Rectal smooth muscle tissue (tissue), 1 donor: ENCODE data around the gene DNMT1.
"Not testable (repeated sequence)": the region's sequence is repeated elsewhere in the genome, so short reads cannot be mapped to it uniquely, and the experiment has no call there.

Experiments
- H3K27ac ChIP-seq: one replicate; pipeline ENCODE4 v1.7.0; 2013; ENCODE audit warnings: low read depth, low read length, inconsistent platforms
- H3K27me3 ChIP-seq: one replicate; pipeline ENCODE4 v1.7.0; 2013; ENCODE audit warnings: low read length; ENCODE audit not compliant: control insufficient read depth, insufficient read depth
- H3K36me3 ChIP-seq: one replicate; pipeline ENCODE4 v1.7.0; 2013; ENCODE audit warnings: low read length; ENCODE audit not compliant: control insufficient read depth, insufficient read depth
- H3K4me1 ChIP-seq: one replicate; pipeline ENCODE4 v1.7.0; 2013; ENCODE audit warnings: low read length; ENCODE audit not compliant: control insufficient read depth, insufficient read depth
- H3K4me3 ChIP-seq: one replicate; pipeline ENCODE4 v1.7.0; 2013; ENCODE audit warnings: low read length
- H3K9ac ChIP-seq: one replicate; pipeline ENCODE4 v1.7.0; 2013; ENCODE audit warnings: low read length

The DNMT1 gene

DNA sequence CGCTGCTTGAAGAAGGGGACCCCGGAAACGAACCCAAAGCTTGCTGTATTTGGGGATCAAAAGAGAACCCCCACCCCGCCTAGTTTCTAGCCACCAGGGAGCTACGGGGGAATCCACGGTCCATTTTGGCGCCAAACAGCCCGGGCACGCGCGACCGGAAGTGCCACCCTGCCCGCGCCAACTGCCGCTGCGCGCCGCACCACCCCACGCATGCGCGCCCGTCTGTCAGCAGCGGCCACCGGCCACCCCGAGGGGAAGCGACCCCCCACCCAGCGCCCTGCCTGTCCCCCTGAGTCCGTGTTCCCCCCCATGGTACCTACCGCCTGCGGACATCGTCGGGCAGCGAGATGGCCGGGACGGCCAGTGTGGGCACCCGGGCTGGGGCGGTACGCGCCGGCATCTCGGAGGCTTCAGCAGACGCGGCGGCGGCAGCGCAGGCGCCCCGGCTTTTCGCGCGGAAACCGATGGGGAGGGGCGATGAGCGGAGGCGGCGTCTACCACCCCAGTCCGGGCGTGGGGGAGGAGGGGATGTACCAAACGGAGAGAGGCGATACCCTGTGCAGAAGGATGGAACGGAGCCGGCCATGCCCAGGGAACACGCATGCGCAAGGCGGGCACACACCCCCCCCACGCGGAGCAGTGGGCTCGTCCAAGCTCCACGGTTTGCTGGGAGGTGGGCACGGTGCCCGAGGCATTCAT, at the start of gene DNMT1:
Gene DNMT1, minus strand, starts transcription at position 454 of the 699 bp plus-strand sequence. Its CDS starts 54 bp downstream, at position 400.
- peaks cover 4% of the 10 kb centered on the region for H3K4me1 ChIP-seq
- H3K27me3 ChIP-seq: no peaks in the 10 kb centered on the region
- peak within 1 kb of the TSS; percentile 40 for H3K9ac ChIP-seq
- H3K4me3 ChIP-seq: peak within 1 kb of the TSS; percentile 86
- H3K27ac ChIP-seq: peak within 1 kb of the TSS; percentile 84
- H3K36me3 ChIP-seq: no peaks in the 10 kb centered on the region

DNA sequence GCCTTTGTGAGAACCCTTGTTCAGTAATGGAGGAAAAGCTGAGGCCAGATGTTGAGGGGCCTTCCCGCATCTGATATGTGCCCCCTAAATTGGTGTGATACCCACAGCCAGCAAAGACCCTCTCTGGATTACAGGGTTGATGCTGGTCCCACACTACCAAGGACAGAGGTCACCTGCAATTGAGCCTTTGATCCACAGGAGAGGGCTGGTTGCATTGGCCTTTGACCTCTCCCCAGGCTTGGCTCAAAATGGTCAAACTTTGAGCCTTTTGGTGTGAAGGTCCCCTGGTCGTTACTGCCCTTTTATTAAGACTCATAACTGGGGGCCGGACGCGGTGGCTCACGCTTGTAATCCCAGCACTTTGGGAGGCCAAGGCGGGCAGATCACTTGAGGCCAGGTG, 48.9 kb upstream of the DNMT1 start:
- no peak overlapping the region for H3K27ac ChIP-seq
- H3K4me3 ChIP-seq: no peak overlapping the region
- no peaks in the 10 kb centered on the region for H3K4me1 ChIP-seq
- H3K36me3 ChIP-seq: no peaks in the 10 kb centered on the region
- H3K9ac ChIP-seq: no peak overlapping the region
- no peaks in the 10 kb centered on the region for H3K27me3 ChIP-seq

DNA sequence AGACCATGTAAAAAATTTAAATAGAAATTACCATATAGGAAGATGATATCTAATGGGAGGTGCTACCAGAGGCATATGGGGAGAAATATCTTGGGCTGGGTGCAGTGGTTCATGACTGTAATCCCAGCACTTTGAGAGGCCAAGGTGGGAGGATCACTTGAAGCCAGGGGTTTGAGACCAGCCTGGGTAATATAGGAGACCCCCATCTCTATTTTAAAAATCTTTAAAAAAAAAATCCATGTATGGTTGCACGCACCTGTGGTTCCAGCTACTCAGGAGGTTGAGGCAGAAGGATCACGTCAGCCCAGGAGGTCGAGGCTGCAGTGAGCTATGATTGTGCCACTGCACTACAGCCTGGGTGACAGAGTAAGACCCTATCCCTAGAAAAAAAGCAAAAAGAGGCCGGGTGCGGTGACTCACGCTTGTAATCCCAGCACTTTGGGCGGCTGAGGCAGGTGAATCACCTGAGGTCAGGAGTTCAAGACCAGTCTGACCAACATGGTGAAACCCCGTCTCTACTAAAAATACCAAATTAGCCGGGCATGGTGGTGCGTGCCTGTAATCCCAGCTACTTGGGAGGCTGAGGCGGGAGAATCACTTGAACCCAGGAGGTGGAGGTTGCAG, 47.2 kb upstream of the DNMT1 start:
- not testable (repeated sequence) for H3K9ac ChIP-seq, H3K27ac ChIP-seq, H3K27me3 ChIP-seq, H3K36me3 ChIP-seq, H3K4me1 ChIP-seq, H3K4me3 ChIP-seq

DNA sequence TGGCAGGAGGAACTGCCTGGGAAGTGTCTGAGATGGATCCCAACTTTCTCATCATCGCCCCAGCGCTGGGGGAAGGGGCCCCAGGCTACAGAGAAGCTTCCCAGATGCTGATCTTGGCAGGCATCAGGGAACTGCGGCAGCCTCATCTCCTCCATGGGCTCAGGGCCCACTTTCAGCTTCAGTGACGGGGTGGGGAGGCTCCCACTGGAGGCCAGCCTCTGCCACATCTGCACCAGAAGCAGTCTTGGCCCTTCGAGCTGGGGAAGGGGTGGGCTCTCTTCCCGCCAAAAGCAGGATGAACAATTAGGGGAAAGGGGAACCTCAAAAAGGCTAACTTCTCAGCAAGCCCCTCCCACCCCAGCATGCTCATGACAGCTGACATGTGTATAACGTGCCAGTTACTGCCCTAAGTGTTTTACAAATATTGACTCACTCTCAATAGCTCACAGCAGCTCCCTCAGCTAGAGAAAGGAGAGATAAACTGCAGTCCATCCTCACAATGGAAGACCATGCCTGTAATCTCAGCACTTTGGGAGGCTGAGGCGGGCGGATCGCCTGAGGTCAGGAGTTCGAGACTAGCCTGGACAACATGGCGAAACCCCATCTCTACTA, 43.5 kb upstream of the DNMT1 start:
- no peaks in the 10 kb centered on the region for H3K27me3 ChIP-seq
- no peak overlapping the region for H3K9ac ChIP-seq
- H3K4me3 ChIP-seq: no peak overlapping the region
- H3K4me1 ChIP-seq: no peaks in the 10 kb centered on the region
- peak overlapping the region; percentile 40 for H3K27ac ChIP-seq
- H3K36me3 ChIP-seq: no peaks in the 10 kb centered on the region

DNA sequence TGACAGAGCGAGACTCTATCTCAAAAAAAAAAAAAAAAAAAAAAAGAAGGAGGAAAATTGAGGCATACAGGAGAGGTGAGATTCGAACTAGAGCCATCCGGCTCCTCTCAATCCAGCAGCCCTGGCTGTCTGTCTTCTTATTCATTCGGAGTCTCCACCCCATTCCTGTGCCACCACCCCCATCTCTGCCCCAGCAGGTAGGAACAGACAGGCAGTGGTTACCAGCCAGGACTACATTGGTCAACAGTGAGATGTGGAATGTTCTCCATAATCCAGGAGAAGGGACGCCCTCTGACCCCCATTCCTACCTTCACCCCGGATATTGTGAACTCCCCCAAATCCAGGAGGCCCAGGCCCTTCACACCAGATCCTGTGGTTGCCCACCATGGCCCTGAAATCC, 42.9 kb upstream of the DNMT1 start:
- Histone ChIP-seq H3K4me1 (no peaks in the 10 kb centered on the region), H3K27ac (peak overlapping the region; percentile 40), H3K4me3 (no peak overlapping the region), H3K36me3 (no peaks in the 10 kb centered on the region), H3K9ac (no peak overlapping the region), H3K27me3 (no peaks in the 10 kb centered on the region)

DNA sequence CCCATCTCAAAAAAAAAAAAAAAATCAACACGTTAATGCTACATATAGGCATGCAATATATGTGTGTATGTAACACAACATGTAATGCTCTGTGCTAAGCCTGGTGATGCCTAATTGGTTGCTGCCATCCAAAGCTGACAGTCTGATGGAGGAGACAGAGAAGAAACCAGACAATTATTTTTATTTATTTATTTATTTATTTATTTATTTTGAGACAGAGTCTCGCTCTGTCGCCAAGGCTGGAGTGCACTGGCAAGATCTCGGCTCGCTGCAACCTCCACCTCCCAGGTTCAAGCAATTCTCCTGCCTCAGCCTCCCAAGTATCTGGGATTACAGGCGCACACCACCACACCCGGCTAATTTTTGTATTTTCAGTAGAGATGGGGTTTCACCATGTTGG, 40.7 kb upstream of the DNMT1 start:
- H3K9ac ChIP-seq, H3K36me3 ChIP-seq, H3K4me3 ChIP-seq, H3K4me1 ChIP-seq, H3K27me3 ChIP-seq, H3K27ac ChIP-seq: not testable (repeated sequence)

DNA sequence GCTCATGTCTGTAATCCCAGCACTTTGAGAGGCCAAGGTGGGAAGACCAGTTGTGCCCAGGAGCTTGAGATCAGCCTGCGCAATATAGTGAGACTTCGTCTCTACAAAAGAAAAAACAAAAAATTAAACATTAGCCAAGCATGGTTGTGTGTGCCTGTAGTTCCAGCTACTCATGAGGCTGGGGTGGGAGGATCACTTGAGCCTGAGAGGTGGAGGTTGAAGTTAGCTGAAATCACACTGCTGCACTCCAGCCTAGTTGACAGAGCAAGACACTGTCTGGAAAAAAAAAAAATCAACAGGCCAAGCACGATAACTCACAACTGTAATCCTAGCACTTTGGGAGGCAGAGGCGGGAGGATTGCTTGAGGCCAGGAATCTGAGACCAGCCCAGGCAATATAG, 40.2 kb upstream of the DNMT1 start:
- Histone ChIP-seq H3K27me3 (no peaks in the 10 kb centered on the region), H3K9ac (no peak overlapping the region), H3K4me3 (no peak overlapping the region), H3K36me3 (no peaks in the 10 kb centered on the region), H3K4me1 (no peaks in the 10 kb centered on the region), H3K27ac (no peak overlapping the region)

DNA sequence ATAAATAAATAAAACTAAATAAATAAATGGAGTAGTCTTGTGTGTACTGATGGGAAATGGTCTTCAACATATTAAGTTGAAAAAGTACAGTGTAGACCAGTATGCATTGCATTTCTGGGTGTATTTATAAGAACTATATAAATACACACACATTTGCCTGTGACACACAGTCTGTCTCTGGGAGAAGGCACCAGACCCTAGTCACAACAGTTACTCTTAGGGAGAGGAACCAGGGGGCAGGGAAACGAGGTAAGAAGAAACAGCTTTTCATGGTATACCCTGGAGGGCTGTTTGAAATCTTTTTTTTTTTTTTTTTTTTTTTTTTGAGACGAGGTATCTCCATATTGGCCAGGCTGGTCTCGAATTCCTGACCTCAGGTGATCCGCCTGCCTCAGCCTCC, 39.2 kb upstream of the DNMT1 start:
- Histone ChIP-seq H3K4me3 (no peak overlapping the region), H3K9ac (no peak overlapping the region), H3K27me3 (no peaks in the 10 kb centered on the region), H3K27ac (no peak overlapping the region), H3K4me1 (no peaks in the 10 kb centered on the region), H3K36me3 (no peaks in the 10 kb centered on the region)

DNA sequence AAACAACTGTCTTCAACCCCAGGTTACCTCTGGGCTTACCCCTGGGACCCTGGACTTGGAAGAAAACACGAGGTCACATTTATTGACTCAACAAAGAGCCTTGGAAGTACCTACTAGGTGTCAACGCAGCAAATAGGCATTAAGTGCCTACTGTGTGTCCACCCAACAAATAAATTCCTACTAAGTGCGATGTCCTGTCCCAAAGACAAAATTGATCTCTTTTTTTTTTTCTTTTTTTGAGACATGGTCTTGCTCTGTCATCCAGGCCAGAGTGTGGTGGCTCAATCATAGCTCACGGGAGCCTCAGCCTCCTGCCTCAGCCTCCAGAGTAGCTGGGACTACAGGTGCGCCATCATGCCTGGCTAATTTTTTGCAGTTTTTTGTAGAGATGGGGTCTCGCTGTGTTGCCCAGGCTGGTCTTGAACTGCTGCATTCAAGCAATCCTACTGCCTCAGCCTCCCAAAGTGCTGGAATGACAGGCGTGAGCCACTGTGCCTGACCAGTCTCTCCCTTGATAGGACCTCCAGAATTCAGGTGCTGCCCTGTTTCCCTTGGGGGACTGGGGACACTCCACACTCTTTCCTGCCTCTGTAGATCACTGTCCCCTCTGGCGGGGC, 37.0 kb upstream of the DNMT1 start:
- H3K9ac ChIP-seq: no peak overlapping the region
- no peaks in the 10 kb centered on the region for H3K36me3 ChIP-seq
- no peaks in the 10 kb centered on the region for H3K27me3 ChIP-seq
- no peak overlapping the region for H3K4me3 ChIP-seq
- H3K4me1 ChIP-seq: no peaks in the 10 kb centered on the region
- H3K27ac ChIP-seq: no peak overlapping the region

DNA sequence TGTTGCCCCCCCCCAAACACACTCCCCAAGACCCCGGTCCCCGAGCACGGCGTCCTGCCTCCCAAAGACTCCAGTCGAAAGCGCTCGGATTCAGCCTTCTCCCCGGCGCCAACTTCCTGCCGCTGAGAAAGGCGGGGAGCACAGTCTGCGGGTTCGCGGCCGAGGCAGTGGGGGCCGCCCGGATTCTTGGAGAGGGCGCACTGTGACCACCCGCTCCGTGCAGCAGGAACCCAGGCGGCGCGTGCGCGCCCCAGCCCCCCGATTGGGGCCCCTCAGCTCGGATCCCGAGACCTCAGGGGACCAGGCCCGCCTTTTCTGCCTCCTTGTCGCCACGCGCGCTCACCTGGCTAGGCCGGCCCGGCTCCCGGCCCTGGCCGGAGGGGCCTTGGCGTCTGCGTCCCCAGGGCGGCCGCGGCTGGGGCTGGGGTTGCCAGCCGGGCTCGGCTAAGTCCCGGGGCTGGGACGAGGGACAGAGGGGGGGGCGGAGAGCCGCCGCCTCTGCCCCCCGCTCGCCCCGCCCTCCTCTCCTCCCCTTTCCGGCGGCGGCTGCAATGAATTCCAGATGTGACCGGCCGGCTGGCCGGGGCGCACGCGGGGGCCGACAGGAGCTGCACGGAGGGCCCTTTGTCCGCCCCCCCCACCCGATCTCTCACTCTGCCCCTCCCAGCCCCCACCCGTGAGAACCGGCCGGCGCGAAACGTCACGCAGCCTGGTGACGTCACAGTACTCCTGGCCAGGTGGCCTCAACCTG, 36.3 kb upstream of the DNMT1 start, which contains the start of gene S1PR2:
Gene S1PR2, minus strand, starts transcription at position 471 of the 751 bp plus-strand sequence. CDS start 6,426 bp downstream, outside the sequence.
- Histone ChIP-seq H3K36me3 (no peaks in the 10 kb centered on the region), H3K27ac (peak within 1 kb of the TSS; percentile 82), H3K9ac (peak within 1 kb of the TSS; percentile 73), H3K4me1 (no peaks in the 10 kb centered on the region), H3K4me3 (peak within 1 kb of the TSS; percentile 83), H3K27me3 (no peaks in the 10 kb centered on the region)

DNA sequence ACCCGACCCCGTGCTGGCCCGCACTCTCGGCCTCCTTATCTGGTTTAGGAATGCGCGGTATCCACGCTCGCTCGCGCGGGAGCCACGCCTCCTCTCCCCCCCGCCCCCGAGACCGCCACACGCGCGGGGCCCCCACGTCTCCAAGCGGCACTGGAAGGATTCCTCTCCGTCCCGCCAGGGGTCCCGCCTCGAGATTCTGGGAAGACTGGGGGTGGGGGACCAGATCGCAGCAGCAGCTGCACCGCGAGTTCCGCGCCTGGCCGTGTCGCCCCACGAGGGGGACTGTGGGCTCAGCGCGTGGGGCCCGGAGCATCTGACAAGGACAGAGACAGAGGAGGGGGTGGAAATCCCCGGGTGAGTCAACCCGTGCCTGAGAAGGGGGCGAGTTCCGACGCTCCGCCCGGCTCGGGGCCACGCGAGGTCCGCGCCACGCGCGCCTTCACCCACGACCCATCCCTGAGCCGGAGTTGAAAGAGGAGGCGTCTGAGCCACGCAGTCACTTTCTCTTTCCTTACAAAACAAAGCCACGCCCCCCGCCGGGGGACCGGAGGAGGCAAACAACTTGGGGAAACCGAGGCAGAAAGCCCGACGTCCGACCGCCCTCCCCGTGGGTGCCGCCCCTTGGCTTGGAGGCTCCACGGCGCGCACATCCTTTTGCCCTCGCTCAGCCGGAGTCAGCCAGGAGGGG, 35.6 kb upstream of the DNMT1 start:
- Histone ChIP-seq H3K36me3 (no peaks in the 10 kb centered on the region), H3K27ac (peak overlapping the region; percentile 82), H3K9ac (peak overlapping the region; percentile 73), H3K27me3 (no peaks in the 10 kb centered on the region), H3K4me1 (no peaks in the 10 kb centered on the region), H3K4me3 (peak overlapping the region; percentile 83)
